Measurements from ENCODE around the gene DACH1.

Gene DACH1

DNA sequence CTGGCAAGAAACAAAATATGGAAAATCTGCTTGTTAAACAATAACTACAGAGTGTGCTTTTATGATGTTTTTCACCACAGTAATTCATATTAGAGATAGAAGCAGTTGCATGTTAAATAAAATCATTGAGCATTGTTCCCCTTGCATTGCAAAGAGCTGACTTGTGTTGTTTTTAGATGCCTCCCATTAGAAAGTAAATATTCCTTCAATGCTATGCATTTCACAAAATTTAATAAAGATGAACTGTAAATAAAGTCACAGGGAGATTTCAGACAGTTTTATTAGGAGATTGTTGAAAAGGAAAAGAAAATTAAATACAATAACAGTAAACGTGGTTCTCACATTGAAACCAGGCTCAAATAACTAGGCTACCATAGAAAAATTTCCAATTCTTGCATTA is 429.3 kb downstream of the DACH1 start (continued):
- TF ChIP-seq, protein P1, sequence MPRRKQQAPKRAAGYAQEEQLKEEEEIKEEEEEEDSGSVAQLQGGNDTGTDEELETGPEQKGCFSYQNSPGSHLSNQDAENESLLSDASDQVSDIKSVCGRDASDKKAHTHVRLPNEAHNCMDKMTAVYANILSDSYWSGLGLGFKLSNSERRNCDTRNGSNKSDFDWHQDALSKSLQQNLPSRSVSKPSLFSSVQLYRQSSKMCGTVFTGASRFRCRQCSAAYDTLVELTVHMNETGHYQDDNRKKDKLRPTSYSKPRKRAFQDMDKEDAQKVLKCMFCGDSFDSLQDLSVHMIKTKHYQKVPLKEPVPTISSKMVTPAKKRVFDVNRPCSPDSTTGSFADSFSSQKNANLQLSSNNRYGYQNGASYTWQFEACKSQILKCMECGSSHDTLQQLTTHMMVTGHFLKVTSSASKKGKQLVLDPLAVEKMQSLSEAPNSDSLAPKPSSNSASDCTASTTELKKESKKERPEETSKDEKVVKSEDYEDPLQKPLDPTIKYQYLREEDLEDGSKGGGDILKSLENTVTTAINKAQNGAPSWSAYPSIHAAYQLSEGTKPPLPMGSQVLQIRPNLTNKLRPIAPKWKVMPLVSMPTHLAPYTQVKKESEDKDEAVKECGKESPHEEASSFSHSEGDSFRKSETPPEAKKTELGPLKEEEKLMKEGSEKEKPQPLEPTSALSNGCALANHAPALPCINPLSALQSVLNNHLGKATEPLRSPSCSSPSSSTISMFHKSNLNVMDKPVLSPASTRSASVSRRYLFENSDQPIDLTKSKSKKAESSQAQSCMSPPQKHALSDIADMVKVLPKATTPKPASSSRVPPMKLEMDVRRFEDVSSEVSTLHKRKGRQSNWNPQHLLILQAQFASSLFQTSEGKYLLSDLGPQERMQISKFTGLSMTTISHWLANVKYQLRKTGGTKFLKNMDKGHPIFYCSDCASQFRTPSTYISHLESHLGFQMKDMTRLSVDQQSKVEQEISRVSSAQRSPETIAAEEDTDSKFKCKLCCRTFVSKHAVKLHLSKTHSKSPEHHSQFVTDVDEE (CRISPR knock-in tag; IDR thresholded peaks at IDR 0.05): no peak
- TF ChIP-seq, protein P2, sequence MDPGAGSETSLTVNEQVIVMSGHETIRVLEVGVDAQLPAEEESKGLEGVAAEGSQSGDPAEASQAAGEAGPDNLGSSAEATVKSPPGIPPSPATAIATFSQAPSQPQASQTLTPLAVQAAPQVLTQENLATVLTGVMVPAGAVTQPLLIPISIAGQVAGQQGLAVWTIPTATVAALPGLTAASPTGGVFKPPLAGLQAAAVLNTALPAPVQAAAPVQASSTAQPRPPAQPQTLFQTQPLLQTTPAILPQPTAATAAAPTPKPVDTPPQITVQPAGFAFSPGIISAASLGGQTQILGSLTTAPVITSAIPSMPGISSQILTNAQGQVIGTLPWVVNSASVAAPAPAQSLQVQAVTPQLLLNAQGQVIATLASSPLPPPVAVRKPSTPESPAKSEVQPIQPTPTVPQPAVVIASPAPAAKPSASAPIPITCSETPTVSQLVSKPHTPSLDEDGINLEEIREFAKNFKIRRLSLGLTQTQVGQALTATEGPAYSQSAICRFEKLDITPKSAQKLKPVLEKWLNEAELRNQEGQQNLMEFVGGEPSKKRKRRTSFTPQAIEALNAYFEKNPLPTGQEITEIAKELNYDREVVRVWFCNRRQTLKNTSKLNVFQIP (CRISPR knock-in tag; IDR thresholded peaks at IDR 0.05; ENCODE audit: borderline replicate concordance, low read depth): no peak
- TF ChIP-seq PPARA (CRISPR knock-in tag; IDR thresholded peaks at IDR 0.05; ENCODE audit: borderline replicate concordance): no peak
- no peak for TF ChIP-seq TOX (CRISPR knock-in tag; IDR thresholded peaks at IDR 0.05; ENCODE audit: borderline replicate concordance)
- no peak for TF ChIP-seq CSDC2 (CRISPR knock-in tag; IDR thresholded peaks at IDR 0.05)

DNA sequence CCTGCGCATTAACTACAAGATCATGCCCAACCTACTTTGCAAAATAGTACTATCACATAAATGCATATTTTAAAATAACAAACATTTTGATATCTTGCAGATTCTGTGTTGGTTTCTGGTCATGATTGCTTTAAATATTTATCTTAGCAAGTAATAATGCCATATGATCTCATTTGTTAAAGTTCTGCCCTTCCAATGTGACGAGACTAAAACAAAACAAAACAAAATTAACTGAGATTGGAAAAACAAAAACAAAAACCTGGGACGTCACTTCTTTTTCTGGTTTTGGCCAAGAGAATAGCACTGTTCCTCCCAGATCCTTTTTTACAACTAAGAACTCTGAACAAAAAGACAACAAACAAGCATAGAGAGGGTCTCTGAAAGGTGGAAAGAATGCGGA is 436.3 kb downstream of the DACH1 start:
- ATAC-seq: no peak
- TF ChIP-seq CSDC2 (CRISPR knock-in tag; IDR thresholded peaks at IDR 0.05) (no peak), ZNF565 (CRISPR knock-in tag; conservative IDR thresholded peaks at IDR 0.05; ENCODE audit: low read depth) (no peak), GLIS3 (CRISPR knock-in tag; IDR thresholded peaks at IDR 0.05) (no peak), ZNF8 (CRISPR knock-in tag; IDR thresholded peaks at IDR 0.05) (no peak), TCF4 (CRISPR knock-in tag; IDR thresholded peaks at IDR 0.05; ENCODE audit: borderline replicate concordance) (no peak), PPARA (CRISPR knock-in tag; IDR thresholded peaks at IDR 0.05; ENCODE audit: borderline replicate concordance) (no peak), RARB (CRISPR knock-in tag; IDR thresholded peaks at IDR 0.05) (no peak), ZFP3 (CRISPR knock-in tag; IDR thresholded peaks at IDR 0.05) (no peak), ZFP30 (CRISPR knock-in tag; IDR thresholded peaks at IDR 0.05) (no peak), ZC3H10 (CRISPR knock-in tag; IDR thresholded peaks at IDR 0.05) (no peak), SNAI2 (CRISPR knock-in tag; IDR thresholded peaks at IDR 0.05) (no peak)
- TF ChIP-seq, protein P1 (CRISPR knock-in tag; IDR thresholded peaks at IDR 0.05): no peak
- TF ChIP-seq, protein P3, sequence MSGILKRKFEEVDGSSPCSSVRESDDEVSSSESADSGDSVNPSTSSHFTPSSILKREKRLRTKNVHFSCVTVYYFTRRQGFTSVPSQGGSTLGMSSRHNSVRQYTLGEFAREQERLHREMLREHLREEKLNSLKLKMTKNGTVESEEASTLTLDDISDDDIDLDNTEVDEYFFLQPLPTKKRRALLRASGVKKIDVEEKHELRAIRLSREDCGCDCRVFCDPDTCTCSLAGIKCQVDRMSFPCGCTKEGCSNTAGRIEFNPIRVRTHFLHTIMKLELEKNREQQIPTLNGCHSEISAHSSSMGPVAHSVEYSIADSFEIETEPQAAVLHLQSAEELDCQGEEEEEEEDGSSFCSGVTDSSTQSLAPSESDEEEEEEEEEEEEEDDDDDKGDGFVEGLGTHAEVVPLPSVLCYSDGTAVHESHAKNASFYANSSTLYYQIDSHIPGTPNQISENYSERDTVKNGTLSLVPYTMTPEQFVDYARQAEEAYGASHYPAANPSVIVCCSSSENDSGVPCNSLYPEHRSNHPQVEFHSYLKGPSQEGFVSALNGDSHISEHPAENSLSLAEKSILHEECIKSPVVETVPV (CRISPR knock-in tag; IDR thresholded peaks at IDR 0.05): no peak
- TF ChIP-seq, protein P2 (CRISPR knock-in tag; IDR thresholded peaks at IDR 0.05; ENCODE audit: borderline replicate concordance, low read depth): no peak
- TF ChIP-seq, protein P4, sequence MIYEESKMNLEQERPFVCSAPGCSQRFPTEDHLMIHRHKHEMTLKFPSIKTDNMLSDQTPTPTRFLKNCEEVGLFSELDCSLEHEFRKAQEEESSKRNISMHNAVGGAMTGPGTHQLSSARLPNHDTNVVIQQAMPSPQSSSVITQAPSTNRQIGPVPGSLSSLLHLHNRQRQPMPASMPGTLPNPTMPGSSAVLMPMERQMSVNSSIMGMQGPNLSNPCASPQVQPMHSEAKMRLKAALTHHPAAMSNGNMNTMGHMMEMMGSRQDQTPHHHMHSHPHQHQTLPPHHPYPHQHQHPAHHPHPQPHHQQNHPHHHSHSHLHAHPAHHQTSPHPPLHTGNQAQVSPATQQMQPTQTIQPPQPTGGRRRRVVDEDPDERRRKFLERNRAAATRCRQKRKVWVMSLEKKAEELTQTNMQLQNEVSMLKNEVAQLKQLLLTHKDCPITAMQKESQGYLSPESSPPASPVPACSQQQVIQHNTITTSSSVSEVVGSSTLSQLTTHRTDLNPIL (CRISPR knock-in tag; IDR thresholded peaks at IDR 0.05; ENCODE audit: low read depth): no peak

DNA sequence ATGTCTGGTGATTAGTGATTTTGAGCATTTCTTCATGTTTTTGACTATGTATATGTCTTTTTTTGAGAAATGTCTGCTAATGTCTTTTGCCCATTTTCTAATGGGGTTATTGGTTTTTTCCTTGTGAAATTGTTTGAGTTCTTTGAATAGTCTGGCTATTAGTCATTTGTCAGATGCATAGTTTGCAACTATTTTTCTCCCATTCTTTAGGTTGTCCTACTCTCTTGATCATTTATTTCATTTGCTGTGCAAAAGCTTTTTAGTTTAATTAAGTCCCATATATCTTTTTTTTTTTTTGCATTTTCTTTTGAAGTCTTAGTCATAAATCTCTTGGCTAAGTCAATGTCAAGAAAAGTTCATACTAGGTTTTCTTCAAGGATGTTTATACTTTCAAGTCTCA is 449.8 kb downstream of the DACH1 start:
- ATAC-seq: no peak

More for the DNA sequence above, 449.8 kb downstream of the DACH1 start:
- TF ChIP-seq ISL1 (CRISPR knock-in tag; IDR thresholded peaks at IDR 0.05) (peak; percentile 61), ESRRG (CRISPR knock-in tag; IDR thresholded peaks at IDR 0.05) (no peak)

Measured in SK-N-SH treated with all-trans-retinoic acid at 6 μM for 48 hours (cell line).